GM19035 (cell line): Measurements from ENCODE around the gene CALB2.
"Not testable (repeated sequence)": the region's sequence is repeated elsewhere in the genome, so short reads cannot be mapped to it uniquely, and the experiment has no call there.

Experiments used
- ATAC-seq: cut with Tn5 transposase; IDR thresholded peaks from one replicate; pipeline ENCODE4 v1.9.1; 2021; ENCODE audit not compliant: unreplicated experiment

CALB2 gene

GRCh38 chr16:71352466-71352865 lies 6.1 kb upstream of the CALB2 start:
- ATAC-seq = no peak

- ATAC-seq = no peak
Observed at GRCh38 chr16:71352963-71353460, 5.5 kb upstream of the CALB2 start.

- no peak for ATAC-seq
Observed at GRCh38 chr16:71353736-71354135, 4.8 kb upstream of the CALB2 start.

GRCh38 chr16:71354156-71354555 lies 4.4 kb upstream of the CALB2 start:
- ATAC-seq = no peak

- ATAC-seq = no peak
Observed at GRCh38 chr16:71356051-71356740, 2.3 kb upstream of the CALB2 start.

GRCh38 chr16:71356936-71357335 lies 1.6 kb upstream of the CALB2 start:
- not testable (repeated sequence) for ATAC-seq

GRCh38 chr16:71357681-71358080 lies 842 bp upstream of the CALB2 start:
- no peak for ATAC-seq

- ATAC-seq = no peak
Observed at GRCh38 chr16:71359431-71359830, 908 bp downstream of the CALB2 start.

- ATAC-seq = no peak
Observed at GRCh38 chr16:71360378-71360777, 1.9 kb downstream of the CALB2 start.

GRCh38 chr16:71364133-71364681 lies 5.7 kb downstream of the CALB2 start:
- no peak for ATAC-seq

- no peak for ATAC-seq
Observed at GRCh38 chr16:71365021-71365420, 6.5 kb downstream of the CALB2 start.

GRCh38 chr16:71367241-71367976 lies 8.9 kb downstream of the CALB2 start:
- ATAC-seq = no peak

GRCh38 chr16:71368958-71369357 lies 10.4 kb downstream of the CALB2 start:
- no peak for ATAC-seq

GRCh38 chr16:71369494-71369893 lies 11.0 kb downstream of the CALB2 start:
- ATAC-seq = no peak

- no peak for ATAC-seq
Observed at GRCh38 chr16:71371237-71371636, 12.7 kb downstream of the CALB2 start.

- no peak for ATAC-seq
Observed at GRCh38 chr16:71373073-71373472, 14.6 kb downstream of the CALB2 start.

- no peak for ATAC-seq
Observed at GRCh38 chr16:71376465-71377157, 18.1 kb downstream of the CALB2 start.

GRCh38 chr16:71379711-71380110 lies 21.2 kb downstream of the CALB2 start:
- ATAC-seq = no peak

GRCh38 chr16:71380831-71381230 lies 22.3 kb downstream of the CALB2 start:
- ATAC-seq = no peak

GRCh38 chr16:71383054-71383773 lies 24.7 kb downstream of the CALB2 start:
- ATAC-seq = no peak
